HG03521 (cell line): Measurements from ENCODE around the gene VAT1.

Source experiments
- ATAC-seq: cut with Tn5 transposase; IDR thresholded peaks from one replicate; pipeline ENCODE4 v1.9.1; 2021; ENCODE audit warnings: mild to moderate bottlenecking, moderate library complexity; ENCODE audit not compliant: unreplicated experiment

Gene VAT1

DNA sequence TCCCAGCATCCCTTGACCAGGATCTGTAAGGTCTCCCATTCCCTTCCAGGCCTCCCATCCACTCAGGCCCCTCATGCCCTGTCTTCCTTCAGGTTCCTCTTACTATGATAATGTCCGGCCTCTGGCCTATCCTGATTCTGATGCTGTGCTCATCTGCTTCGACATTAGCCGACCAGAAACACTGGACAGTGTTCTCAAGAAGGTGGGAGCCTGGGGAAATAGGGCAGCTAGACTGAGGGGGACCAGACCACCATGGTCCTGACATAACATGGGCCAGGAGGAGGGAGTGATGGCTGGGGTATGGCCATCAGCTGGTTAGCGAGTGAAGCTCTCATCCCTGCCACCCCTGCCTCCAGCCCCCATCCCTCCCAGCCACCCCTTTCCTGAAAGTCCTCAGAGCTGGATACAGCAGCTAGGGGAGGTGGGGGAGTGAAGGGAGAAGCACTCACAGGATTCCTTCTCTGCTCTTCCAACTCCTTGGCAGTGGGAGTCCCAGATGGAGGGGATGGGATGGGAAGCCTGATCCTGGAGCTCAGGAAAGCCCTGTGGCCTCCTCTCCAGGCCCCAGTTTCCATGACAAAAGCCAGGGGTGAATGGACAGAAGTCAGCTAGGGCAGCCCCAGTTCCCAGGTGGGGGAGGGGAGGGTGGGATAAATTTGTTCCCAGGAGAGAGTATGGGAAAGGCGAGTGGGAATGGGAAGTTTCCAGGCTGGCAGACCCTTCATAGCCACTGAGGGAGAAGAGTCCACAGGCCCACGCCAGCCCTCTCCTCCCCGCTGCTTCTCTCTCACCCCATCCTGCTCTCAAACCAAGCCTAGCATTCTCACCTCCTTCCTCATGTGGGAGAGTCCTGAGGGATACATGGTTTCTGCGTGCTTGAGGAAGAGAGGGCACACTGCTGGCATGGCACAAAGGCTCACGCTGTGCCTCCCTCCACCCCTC lies 5.2 kb upstream of the VAT1 start:
- no peak for ATAC-seq

GRCh38 chr17:43026595-43026994 lies 4.4 kb upstream of the VAT1 start:
- no peak for ATAC-seq

DNA sequence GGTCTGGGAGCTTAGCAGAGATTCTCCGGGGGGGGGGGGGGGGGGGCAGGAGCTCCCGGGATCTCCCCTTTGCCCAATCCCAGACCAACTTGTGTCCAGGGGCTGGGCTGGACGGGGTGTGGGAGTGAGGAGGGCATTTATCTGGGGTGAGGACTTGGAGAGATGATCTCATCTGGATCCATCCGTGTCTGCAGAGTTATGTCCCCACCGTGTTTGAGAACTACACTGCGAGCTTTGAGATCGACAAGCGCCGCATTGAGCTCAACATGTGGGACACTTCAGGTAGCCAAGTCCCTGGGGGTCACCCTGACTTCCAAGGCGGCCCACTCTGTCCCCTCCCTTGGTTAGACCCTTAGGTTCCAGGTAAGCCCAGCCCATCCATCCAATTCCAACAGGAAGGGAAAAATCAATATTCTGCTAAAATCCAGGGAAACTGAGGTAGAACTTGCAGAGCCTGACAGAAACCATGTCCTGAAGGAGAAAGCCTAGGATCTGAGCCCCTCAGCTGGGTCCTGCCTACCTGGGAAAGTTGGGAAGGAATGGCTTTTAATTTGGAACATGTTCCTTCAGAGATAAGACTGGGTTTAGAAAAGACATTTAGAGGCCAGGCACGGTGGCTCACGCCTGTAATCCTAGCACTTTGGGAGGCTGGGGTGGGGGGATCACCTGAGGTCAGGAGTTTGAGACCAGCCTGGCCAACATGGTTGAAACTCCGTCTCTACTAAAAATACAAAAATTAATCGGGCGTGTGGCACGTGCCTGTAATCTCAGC lies 3.8 kb upstream of the VAT1 start:
- no peak for ATAC-seq

DNA sequence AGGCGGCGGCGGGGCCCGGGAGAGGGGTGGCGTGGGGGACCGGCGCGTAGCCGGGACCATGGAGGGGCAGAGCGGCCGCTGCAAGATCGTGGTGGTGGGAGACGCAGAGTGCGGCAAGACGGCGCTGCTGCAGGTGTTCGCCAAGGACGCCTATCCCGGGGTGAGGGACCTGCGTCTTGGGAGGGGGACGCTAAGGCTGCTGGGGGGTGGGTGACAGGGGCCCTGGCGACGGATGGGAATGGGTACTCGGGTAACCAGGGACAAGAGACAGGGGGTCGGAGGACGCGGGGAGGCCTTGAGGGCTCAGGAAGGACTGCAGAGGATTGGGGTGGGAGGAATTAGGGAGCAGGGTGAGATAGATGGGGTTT lies 3.1 kb upstream of the VAT1 start:
- no peak for ATAC-seq

DNA sequence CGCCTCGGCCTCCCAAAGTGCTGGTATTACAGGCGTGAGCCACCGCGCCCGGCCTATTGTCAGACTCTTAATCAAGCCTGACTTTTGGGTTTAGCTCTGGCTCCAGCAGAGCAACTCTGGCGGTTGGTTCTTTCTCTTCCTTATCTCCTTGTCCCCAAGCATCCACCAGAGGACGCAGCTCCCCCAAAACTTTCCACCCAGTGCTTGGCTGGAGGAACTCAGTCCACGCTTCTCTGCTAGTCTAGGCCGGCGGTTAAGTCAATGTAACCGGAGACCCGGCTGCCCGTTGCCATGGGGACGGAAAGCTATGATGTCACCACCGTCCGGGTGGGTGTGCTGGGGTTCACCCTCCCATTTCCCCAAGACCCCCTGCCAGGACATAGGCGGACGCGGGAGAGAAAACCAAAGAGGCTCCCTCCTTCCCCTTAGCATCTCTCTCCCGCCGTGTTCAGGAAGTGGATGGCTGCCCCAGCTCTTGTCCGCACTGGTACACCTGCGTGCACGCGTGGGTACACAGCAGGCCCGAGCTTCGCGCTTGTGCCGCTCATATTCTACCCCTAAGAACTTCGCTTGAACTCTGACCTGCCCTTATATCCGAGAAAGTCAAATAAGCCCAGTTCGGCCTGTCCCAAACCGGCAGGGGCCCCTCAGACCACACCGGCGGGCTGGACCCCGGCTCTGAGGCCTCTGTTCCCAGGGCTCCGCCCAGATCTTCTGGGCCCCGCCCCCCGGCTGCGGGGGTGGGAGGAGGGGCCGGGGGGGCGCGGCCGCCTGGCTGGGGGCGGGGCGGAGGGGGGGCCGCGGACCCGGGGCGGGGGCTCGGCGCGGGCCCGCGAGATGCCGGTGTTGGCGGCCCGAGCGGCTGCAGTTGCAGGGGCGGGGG lies 2.5 kb upstream of the VAT1 start, which contains the start of gene RND2:
Gene RND2, plus strand, starts transcription at position 825 of the 883 bp plus-strand sequence. CDS start 117 bp downstream, outside the sequence.
- peak; percentile 32 for ATAC-seq

- ATAC-seq, result no peak
Measured at GRCh38 chr17:43020789-43021740, 1.1 kb downstream of the VAT1 start.

GRCh38 chr17:43020030-43020621 lies 2.1 kb downstream of the VAT1 start:
- no peak for ATAC-seq

DNA sequence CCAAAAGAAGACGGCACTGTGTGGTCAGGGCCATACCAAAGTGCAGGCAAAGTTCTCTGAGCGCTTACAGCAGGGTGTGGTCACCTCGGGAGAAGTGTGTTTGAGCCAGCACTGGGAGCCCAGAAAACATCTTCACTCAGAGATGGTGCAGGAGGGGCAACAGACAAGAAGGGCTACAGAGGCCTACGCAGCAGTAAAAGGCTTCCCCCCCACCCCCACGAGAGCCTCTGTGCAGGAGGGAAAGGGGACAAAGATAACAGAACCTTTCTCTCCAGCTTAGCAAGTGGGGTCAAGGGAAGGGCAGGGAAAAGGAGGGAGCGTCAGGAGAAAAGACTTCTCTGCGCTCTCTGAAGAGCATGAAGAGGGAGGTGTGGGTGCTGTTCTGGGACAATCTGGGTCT lies 2.8 kb downstream of the VAT1 start:
- ATAC-seq, result no peak

GRCh38 chr17:43018932-43019331 lies 3.3 kb downstream of the VAT1 start:
- ATAC-seq, result no peak

- ATAC-seq, result no peak
Measured at GRCh38 chr17:43018008-43018853, 4.0 kb downstream of the VAT1 start.

DNA sequence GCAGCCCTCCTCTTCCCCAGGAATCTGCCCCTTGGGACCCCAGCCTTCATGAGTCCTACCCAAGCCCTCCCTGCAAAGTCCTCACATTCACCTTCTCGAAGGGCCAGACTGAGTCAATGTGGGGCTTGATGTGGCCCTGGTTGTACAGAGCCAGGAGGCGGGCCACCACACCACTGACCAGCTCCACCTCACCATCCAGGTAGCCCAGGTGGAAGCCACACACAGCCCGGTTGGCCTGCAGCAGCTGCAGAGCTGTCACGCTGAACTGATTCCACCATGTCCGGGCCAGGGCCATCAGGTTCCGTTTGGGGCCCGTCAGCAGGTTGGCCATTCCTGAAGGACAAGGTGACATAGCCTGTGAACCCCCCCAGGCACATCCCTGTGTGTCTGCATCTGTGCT lies 6.0 kb downstream of the VAT1 start:
- ATAC-seq, result no peak

DNA sequence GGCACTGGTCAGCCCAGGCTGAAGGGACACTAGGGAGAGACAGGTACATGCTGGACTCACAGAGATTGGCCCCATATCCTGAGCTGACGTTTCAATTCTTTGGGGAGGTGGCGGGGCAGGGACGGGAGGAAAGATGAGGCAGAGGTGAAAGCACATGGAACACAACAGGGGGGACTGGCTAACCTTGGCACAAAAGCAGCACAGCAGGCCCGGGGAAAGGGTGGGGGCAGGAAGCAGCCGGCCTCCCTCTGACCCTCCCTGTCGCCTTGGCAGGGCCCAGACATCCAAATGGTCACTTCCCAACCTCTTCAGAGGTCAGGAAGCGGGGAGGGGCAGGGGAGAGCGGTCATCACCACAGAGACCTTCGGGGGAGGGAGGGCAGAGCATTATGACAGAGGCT lies 6.6 kb downstream of the VAT1 start:
- ATAC-seq, result no peak

DNA sequence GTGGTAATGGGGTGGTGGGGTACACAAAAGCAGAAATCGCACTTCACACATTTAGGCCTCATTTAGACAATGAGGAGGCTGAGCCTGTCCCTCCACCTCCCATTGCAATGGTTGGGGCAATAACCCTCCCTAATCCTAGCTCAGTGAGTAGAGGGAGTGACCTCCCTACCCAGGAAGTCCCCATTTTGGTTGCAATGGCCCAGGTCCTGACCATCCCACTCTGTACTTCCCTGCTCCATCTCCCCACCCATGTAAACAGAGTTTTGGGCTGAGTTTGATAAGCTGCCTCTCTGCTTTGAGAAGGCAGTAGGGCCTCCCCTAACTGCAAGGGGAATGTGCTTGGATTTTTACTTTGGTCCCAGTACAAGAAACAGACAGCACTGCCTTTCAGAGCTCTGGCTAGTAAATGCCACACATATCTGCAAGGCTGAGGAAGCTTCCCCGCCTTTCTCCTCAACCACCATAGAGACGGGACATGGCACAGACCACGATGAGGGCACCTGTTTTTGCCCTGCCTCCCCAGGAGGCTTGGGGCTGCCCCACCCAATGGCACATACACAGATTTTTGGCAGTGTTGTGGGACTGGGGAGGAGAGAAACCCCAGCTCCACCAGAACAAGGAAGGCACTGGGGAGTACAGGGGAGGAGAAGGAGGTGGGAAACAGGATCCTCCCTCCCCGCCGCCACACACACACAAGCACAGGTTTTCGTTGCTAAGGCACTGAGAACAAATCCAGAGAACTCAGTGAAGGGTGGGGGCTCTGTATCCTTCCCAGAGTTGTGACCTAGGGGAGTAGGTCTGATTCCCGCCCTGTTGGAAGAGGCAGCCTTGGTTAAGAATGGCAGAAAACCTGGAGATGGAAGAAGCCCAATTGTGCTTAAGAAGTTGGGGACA lies 7.3 kb downstream of the VAT1 start:
- no peak for ATAC-seq

DNA sequence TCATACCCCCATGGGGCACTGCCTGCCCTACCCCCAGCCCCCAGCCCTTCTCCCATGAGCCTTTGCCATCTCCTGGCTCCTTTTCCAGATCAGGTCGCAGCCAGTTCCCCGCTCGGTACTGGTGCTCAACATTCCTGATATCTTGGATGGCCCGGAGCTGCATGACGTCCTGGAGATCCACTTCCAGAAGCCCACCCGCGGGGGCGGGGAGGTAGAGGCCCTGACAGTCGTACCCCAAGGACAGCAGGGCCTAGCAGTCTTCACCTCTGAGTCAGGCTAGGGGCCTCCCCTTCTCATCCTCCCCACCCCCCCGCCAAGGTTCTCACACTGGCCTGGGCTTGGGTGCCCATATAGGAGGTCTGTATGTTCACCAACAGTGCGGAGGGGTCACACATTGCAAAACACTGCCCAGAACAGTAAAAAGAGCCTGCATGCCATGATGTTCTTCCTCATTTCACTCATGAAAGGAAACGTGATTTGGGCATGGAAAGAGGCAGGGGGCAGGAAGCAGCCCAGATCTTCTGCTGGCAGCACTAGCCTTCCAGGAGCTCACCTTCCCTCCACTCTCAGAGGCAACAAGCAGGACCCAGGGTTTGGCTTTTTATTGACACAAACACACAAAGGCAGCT lies 8.1 kb downstream of the VAT1 start:
- ATAC-seq, result no peak

DNA sequence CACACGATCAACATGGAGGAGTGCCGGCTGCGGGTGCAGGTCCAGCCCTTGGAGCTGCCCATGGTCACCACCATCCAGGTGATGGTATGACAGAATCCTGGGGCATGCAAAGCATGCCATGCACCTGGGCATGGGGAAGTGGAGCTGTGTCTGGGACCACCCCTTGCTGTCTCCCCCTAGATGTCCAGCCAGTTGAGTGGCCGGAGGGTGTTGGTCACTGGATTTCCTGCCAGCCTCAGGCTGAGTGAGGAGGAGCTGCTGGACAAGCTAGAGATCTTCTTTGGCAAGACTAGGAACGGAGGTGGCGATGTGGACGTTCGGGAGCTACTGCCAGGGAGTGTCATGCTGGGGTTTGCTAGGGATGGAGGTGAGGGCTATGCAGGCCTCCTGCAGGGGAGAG lies 8.9 kb downstream of the VAT1 start:
- no peak for ATAC-seq

GRCh38 chr17:43011728-43012472 lies 10.3 kb downstream of the VAT1 start:
- ATAC-seq, result no peak
